CD4-positive, alpha-beta T cell treated with Interleukin-17A for 4 hours (primary cell): ENCODE results near the gene C12orf57.

ENCODE experiments used
- DNase-seq: peaks from one replicate; pipeline ENCODE4 v3.0.0-alpha.2; 2020; ENCODE audit warnings: mixed read lengths

The C12orf57 gene

GRCh38 chr12:6954316-6955107 is 10.7 kb downstream of the C12orf57 start:
- no peak for DNase-seq

- DNase-seq: no peak
Measured at GRCh38 chr12:6955108-6956020, 11.5 kb downstream of the C12orf57 start.

- no peak for DNase-seq
Measured at GRCh38 chr12:6956021-6956727, 12.4 kb downstream of the C12orf57 start.

- peak; percentile 39 for DNase-seq
Measured at GRCh38 chr12:6957151-6957701, 13.4 kb downstream of the C12orf57 start.

GRCh38 chr12:6957741-6958608 is 14.2 kb downstream of the C12orf57 start:
- DNase-seq: no peak

GRCh38 chr12:6958609-6959057 is 14.8 kb downstream of the C12orf57 start:
- peak; percentile 24 for DNase-seq

- peak; percentile 78 for DNase-seq
Measured at GRCh38 chr12:6959058-6959804, 15.4 kb downstream of the C12orf57 start.

- no peak for DNase-seq
Measured at GRCh38 chr12:6959805-6960592, 16.2 kb downstream of the C12orf57 start.

GRCh38 chr12:6960593-6961277 is 16.9 kb downstream of the C12orf57 start:
- DNase-seq: peak; percentile 36

GRCh38 chr12:6961278-6961694 is 17.5 kb downstream of the C12orf57 start:
- DNase-seq: peak; percentile 94

- DNase-seq: peak; percentile 60
Measured at GRCh38 chr12:6961695-6962284, 18.0 kb downstream of the C12orf57 start.

- no peak for DNase-seq
Measured at GRCh38 chr12:6962285-6963015, 18.6 kb downstream of the C12orf57 start.

- no peak for DNase-seq
Measured at GRCh38 chr12:6963016-6963731, 19.4 kb downstream of the C12orf57 start.

GRCh38 chr12:6963791-6964413 is 20.1 kb downstream of the C12orf57 start:
- DNase-seq: no peak

GRCh38 chr12:6964605-6965025 is 20.8 kb downstream of the C12orf57 start:
- no peak for DNase-seq

GRCh38 chr12:6965026-6965661 is 21.3 kb downstream of the C12orf57 start:
- DNase-seq: peak; percentile 95

GRCh38 chr12:6965714-6966113 is 21.9 kb downstream of the C12orf57 start:
- DNase-seq: no peak
